HepG2 (cell line): ENCODE measurements around the gene GDAP2.

Experiments used
- CTCF ChIP-seq: sonication (generic); formaldehyde crosslinking; IDR thresholded peaks from 2 replicates; pipeline ENCODE4 v1.5.0; 2020; ENCODE audit warnings: mild to moderate bottlenecking, missing genetic modification reagents, moderate library complexity
- ERF ChIP-seq: IDR thresholded peaks from 2 replicates; pipeline ENCODE4 v1.6.1; 2018; ENCODE audit warnings: missing biosample characterization, missing genetic modification reagents
- KLF12 ChIP-seq: sonication (generic); formaldehyde crosslinking; IDR thresholded peaks from 2 replicates; pipeline ENCODE4 v1.4.0; 2020; ENCODE audit warnings: missing genetic modification reagents, borderline replicate concordance
- NR2C2 ChIP-seq: sonication (generic); formaldehyde crosslinking; IDR thresholded peaks from 2 replicates; pipeline ENCODE4 v1.4.0; 2020; ENCODE audit warnings: missing genetic modification reagents, mild to moderate bottlenecking, moderate library complexity, borderline replicate concordance
- STAT6 ChIP-seq: sonication (generic); formaldehyde crosslinking; IDR thresholded peaks from 2 replicates; pipeline ENCODE4 v1.4.0; 2020; ENCODE audit warnings: missing genetic modification reagents, mild to moderate bottlenecking, borderline replicate concordance
- YY1 ChIP-seq: IDR thresholded peaks from 2 replicates; pipeline ENCODE4 v1.6.1; 2011; ENCODE audit warnings: low read length, low read depth, moderate library complexity, mild to moderate bottlenecking; ENCODE audit not compliant: insufficient read depth, insufficient replicate concordance
- ZNF451 ChIP-seq: sonication (generic); formaldehyde crosslinking; IDR thresholded peaks from 2 replicates; pipeline ENCODE4 v1.5.0; 2020; ENCODE audit warnings: mild to moderate bottlenecking, missing genetic modification reagents

GRCh38 chr1:117932576-117932975 lies 3.2 kb upstream of the GDAP2 start:
- TF ChIP-seq YY1 (no peak), NR2C2 (CRISPR knock-in tag) (no peak), KLF12 (CRISPR knock-in tag) (no peak), STAT6 (CRISPR knock-in tag) (no peak), ZNF451 (CRISPR knock-in tag) (no peak), ERF (CRISPR knock-in tag) (no peak), CTCF (CRISPR knock-in tag) (no peak)
